IMR-90 (cell line): ENCODE results near the gene ICAM5. TPM values are rescaled to one million over a fixed set of nuclear protein-coding genes. Genes with fewer than 3 reads are reported as not detected.

Experiments
- ATAC-seq: fragments of 200-7000 bp; cut with Tn5 transposase; 2 replicates; pipeline ENCODE4 v1.9.1; 2020; ENCODE audit warnings: low read depth, mild to moderate bottlenecking, moderate library complexity
- BruUV-seq: library from RNA; stranded (reverse); fragments of 400-500 nt; replicated peaks from 2 replicates; lab custom pipeline; 2021; lab: Mats Ljungman, UMichigan
- CTCF ChIA-PET: fragments of 300-600 bp; formaldehyde crosslinking; extraction: SDS; loops from one replicate; lab custom pipeline; 2021; ENCODE audit warnings: antibody characterized with exemption; lab: Yijun Ruan, JAX
- POLR2A ChIA-PET: fragments of 300-600 bp; sonication (Branson Sonifier 250); formaldehyde crosslinking; loops from one replicate; lab custom pipeline; 2022; ENCODE audit warnings: antibody characterized with exemption; ENCODE audit not compliant: unreplicated experiment; lab: Charles Lee
- DNase-seq: peaks from one replicate; pipeline ENCODE4 v3.0.0; 2013
- H2AFZ ChIP-seq: replicated peaks from 2 replicates; pipeline ENCODE3; 2013; ENCODE audit warnings: low read length, mild to moderate bottlenecking; ENCODE audit not compliant: poor library complexity
- H2AK5ac ChIP-seq: 2 replicates; pipeline ENCODE4 v1.6.1; 2013; ENCODE audit warnings: low read depth, low read length, inconsistent platforms
- H2AK9ac ChIP-seq: replicated peaks from 2 replicates; pipeline ENCODE3; 2013; ENCODE audit warnings: mild to moderate bottlenecking, low read depth, low read length, moderate library complexity; ENCODE audit not compliant: poor library complexity
- H2BK120ac ChIP-seq: 2 replicates; pipeline ENCODE4 v1.6.1; 2013; ENCODE audit warnings: low read depth, low read length, inconsistent platforms
- H2BK15ac ChIP-seq: 3 replicates; pipeline ENCODE4 v1.6.1; 2013; ENCODE audit warnings: low read depth, low read length, inconsistent platforms
- H2BK20ac ChIP-seq: 2 replicates; pipeline ENCODE4 v1.6.1; 2013; ENCODE audit warnings: low read depth, mild to moderate bottlenecking, inconsistent platforms, low read length, moderate library complexity
- H2BK5ac ChIP-seq: 2 replicates; pipeline ENCODE4 v1.6.1; 2013; ENCODE audit warnings: mild to moderate bottlenecking, low read depth, low read length, inconsistent platforms; ENCODE audit not compliant: poor library complexity, severe bottlenecking
- H3K14ac ChIP-seq: replicated peaks from 2 replicates; pipeline ENCODE4 v1.6.1; 2013; ENCODE audit warnings: low read depth, low read length, inconsistent platforms
- H3K18ac ChIP-seq: 2 replicates; pipeline ENCODE4 v1.6.1; 2013; ENCODE audit warnings: low read depth, low read length, control low read depth
- H3K23ac ChIP-seq: 2 replicates; pipeline ENCODE4 v1.6.1; 2013; ENCODE audit warnings: low read depth, low read length, inconsistent platforms
- H3K27ac ChIP-seq: 2 replicates; pipeline ENCODE4 v1.5.1; 2013; ENCODE audit warnings: mild to moderate bottlenecking, control low read depth, low read length; ENCODE audit not compliant: insufficient read depth
- H3K27me3 ChIP-seq: 2 replicates; pipeline ENCODE4 v1.6.1; 2013; ENCODE audit warnings: low read length; ENCODE audit not compliant: control insufficient read depth, insufficient read depth
- H3K36me3 ChIP-seq: 2 replicates; pipeline ENCODE4 v1.6.1; 2013; ENCODE audit warnings: low read length, mixed read lengths; ENCODE audit not compliant: control insufficient read depth, insufficient read depth
- H3K4ac ChIP-seq: 2 replicates; pipeline ENCODE4 v1.6.1; 2013; ENCODE audit warnings: low read depth, low read length, inconsistent platforms
- H3K4me1 ChIP-seq: 2 replicates; pipeline ENCODE4 v1.6.1; 2013; ENCODE audit warnings: low read length, mixed read lengths; ENCODE audit not compliant: control insufficient read depth, insufficient read depth
- H3K4me2 ChIP-seq: 2 replicates; pipeline ENCODE4 v1.6.1; 2013; ENCODE audit warnings: low read depth, mild to moderate bottlenecking, control low read depth, low read length, moderate library complexity
- H3K4me3 ChIP-seq: 2 replicates; pipeline ENCODE4 v1.5.1; 2013; ENCODE audit warnings: low read depth, mild to moderate bottlenecking, control low read depth, low read length, moderate library complexity; ENCODE audit not compliant: insufficient read depth
- H3K56ac ChIP-seq: 2 replicates; pipeline ENCODE4 v1.6.1; 2013; ENCODE audit warnings: low read length, inconsistent platforms; ENCODE audit not compliant: insufficient read depth; ENCODE audit errors: extremely low read depth
- H3K79me1 ChIP-seq, 2 experiments: 2 replicates each; pipeline ENCODE4 v1.6.1; 2013; ENCODE audit warnings: low read length in 2 of 2, inconsistent platforms in 1 of 2, low read depth in 1 of 2
- H3K9ac ChIP-seq: 2 replicates; pipeline ENCODE4 v1.6.1; 2013; ENCODE audit warnings: low read depth, low read length, control low read depth
- H3K9me1 ChIP-seq: 2 replicates; pipeline ENCODE4 v1.6.1; 2013; ENCODE audit warnings: low read length, inconsistent platforms; ENCODE audit not compliant: insufficient read depth
- H3K9me3 ChIP-seq: 2 replicates; pipeline ENCODE4 v1.6.1; 2013; ENCODE audit warnings: low read length; ENCODE audit not compliant: control insufficient read depth, insufficient read depth
- H4K20me1 ChIP-seq: 2 replicates; pipeline ENCODE4 v1.6.1; 2013; ENCODE audit warnings: low read length, inconsistent platforms; ENCODE audit not compliant: insufficient read depth
- H4K5ac ChIP-seq: 2 replicates; pipeline ENCODE4 v1.6.1; 2013; ENCODE audit warnings: mild to moderate bottlenecking, low read depth, low read length, control low read depth
- H4K8ac ChIP-seq, 2 experiments: 2 replicates each; pipeline ENCODE4 v1.6.1; 2013; ENCODE audit warnings: low read depth in 2 of 2, low read length in 2 of 2, control low read depth in 1 of 2, inconsistent platforms in 1 of 2
- H4K91ac ChIP-seq: 2 replicates; pipeline ENCODE4 v1.6.1; 2013; ENCODE audit warnings: low read depth, low read length, inconsistent platforms; ENCODE audit not compliant: insufficient read depth
- BHLHE40 ChIP-seq: fragments of 150-350 bp; IDR thresholded peaks from 2 replicates; pipeline ENCODE4 v1.6.1; 2016; ENCODE audit warnings: mild to moderate bottlenecking, low read depth, low read length
- CEBPB ChIP-seq: IDR thresholded peaks from 2 replicates; pipeline ENCODE4 v1.6.1; 2012; ENCODE audit warnings: low read depth, low read length, improper control_type of control experiment
- CHD1 ChIP-seq: IDR thresholded peaks from 2 replicates; pipeline ENCODE4 v1.6.1; 2012; ENCODE audit warnings: low read depth, low read length, improper control_type of control experiment
- CTCF ChIP-seq: conservative IDR thresholded peaks from 2 replicates; pipeline ENCODE4 v1.5.1; 2012; ENCODE audit warnings: mild to moderate bottlenecking, low read depth, low read length, improper control_type of control experiment
- FOS ChIP-seq: fragments of 150-350 bp; IDR thresholded peaks from 2 replicates; pipeline ENCODE4 v1.6.1; 2016; ENCODE audit warnings: low read depth, low read length
- MAFK ChIP-seq: IDR thresholded peaks from 2 replicates; pipeline ENCODE4 v1.6.1; 2012; ENCODE audit warnings: low read depth, low read length, improper control_type of control experiment
- MAZ ChIP-seq: IDR thresholded peaks from 2 replicates; pipeline ENCODE4 v1.6.1; 2012; ENCODE audit warnings: low read depth, mild to moderate bottlenecking, low read length, improper control_type of control experiment, moderate library complexity, borderline replicate concordance
- MXI1 ChIP-seq: IDR thresholded peaks from 2 replicates; pipeline ENCODE4 v1.6.1; 2012; ENCODE audit warnings: low read depth, mild to moderate bottlenecking, low read length, moderate library complexity, borderline replicate concordance
- NFE2L2 ChIP-seq: fragments of 150-350 bp; IDR thresholded peaks from 2 replicates; pipeline ENCODE4 v1.6.1; 2016; ENCODE audit warnings: low read depth, mild to moderate bottlenecking, low read length
- POLR2A ChIP-seq: IDR thresholded peaks from 2 replicates; pipeline ENCODE4 v1.6.1; 2012; ENCODE audit warnings: mild to moderate bottlenecking, low read depth, low read length
- RAD21 ChIP-seq: IDR thresholded peaks from 2 replicates; pipeline ENCODE4 v1.6.1; 2012; ENCODE audit warnings: low read length, improper control_type of control experiment
- RCOR1 ChIP-seq: IDR thresholded peaks from 2 replicates; pipeline ENCODE4 v1.6.1; 2012; ENCODE audit warnings: mild to moderate bottlenecking, low read length, improper control_type of control experiment; ENCODE audit not compliant: insufficient replicate concordance
- RFX5 ChIP-seq: IDR thresholded peaks from 2 replicates; pipeline ENCODE4 v1.8.0; 2012; ENCODE audit warnings: low read depth, mild to moderate bottlenecking, low read length, moderate library complexity
- SMC3 ChIP-seq: fragments of 150-350 bp; IDR thresholded peaks from 2 replicates; pipeline ENCODE4 v1.6.1; 2016; ENCODE audit warnings: low read depth, mild to moderate bottlenecking, antibody characterized with exemption, low read length, moderate library complexity
- WGBS, 2 experiments: methylation state at CpG; one replicate each; pipeline versions ENCODE4 v1.1.5 to v1.1.7; 2013; ENCODE audit warnings: missing lambda C conversion rate in 2 of 2; ENCODE audit not compliant: insufficient read length in 1 of 2; ENCODE audit errors: extremely low coverage in 2 of 2; 5-methylcytosine and 5-hydroxymethylcytosine counted together
- dilution Hi-C: fragments of 300-500 bp; cut with HindIII; formaldehyde crosslinking; loops from one replicate; pipeline ENCODE4 v1.14.3; 2018; ENCODE audit warnings: low sequenced_read_pairs; ENCODE audit not compliant: unreplicated experiment
- in situ Hi-C: fragments of 300-500 bp; cut with MboI; formaldehyde crosslinking; loops from 3 replicates; pipeline ENCODE4 v1.14.3; 2019; ENCODE audit warnings: low sequenced_read_pairs, inconsistent platforms, mixed read lengths
- intact Hi-C: fragments of 100-400 bp; cut with micrococcal nuclease; formaldehyde crosslinking; loops from 2 replicates; pipeline ENCODE4 v1.10.0; 2022
- polyA plus RNA-seq, 3 experiments: library from polyadenylated mRNA; depleted of rRNA; stranded (reverse); fragments of >200 nt; gene quantifications; 2 replicates each; pipeline ENCODE4 v1.2.3, GENCODE V29; 2012; ENCODE audit warnings: low replicate concordance in 1 of 3
- total RNA-seq: library from RNA; depleted of rRNA; stranded (reverse); fragments of >200 nt; gene quantifications from 2 replicates; pipeline ENCODE4 v1.2.3, GENCODE V29; 2012
- TF ChIP-seq, protein P1 (sequence below): fragments of 150-350 bp; IDR thresholded peaks from 2 replicates; pipeline ENCODE4 v1.6.1; 2017; ENCODE audit warnings: mild to moderate bottlenecking, antibody characterized with exemption, low read length, low read depth
- TF ChIP-seq, protein P2 (sequence below): fragments of 150-350 bp; IDR thresholded peaks from 2 replicates; pipeline ENCODE4 v1.6.1; 2016; ENCODE audit warnings: low read depth, mild to moderate bottlenecking, low read length, moderate library complexity, borderline replicate concordance

The ICAM5 gene
- total and polyA plus RNA-seq, 2 of the 4 experiments (the other 2 are of a cell fraction): 3.0 to 23.9 TPM

DNA sequence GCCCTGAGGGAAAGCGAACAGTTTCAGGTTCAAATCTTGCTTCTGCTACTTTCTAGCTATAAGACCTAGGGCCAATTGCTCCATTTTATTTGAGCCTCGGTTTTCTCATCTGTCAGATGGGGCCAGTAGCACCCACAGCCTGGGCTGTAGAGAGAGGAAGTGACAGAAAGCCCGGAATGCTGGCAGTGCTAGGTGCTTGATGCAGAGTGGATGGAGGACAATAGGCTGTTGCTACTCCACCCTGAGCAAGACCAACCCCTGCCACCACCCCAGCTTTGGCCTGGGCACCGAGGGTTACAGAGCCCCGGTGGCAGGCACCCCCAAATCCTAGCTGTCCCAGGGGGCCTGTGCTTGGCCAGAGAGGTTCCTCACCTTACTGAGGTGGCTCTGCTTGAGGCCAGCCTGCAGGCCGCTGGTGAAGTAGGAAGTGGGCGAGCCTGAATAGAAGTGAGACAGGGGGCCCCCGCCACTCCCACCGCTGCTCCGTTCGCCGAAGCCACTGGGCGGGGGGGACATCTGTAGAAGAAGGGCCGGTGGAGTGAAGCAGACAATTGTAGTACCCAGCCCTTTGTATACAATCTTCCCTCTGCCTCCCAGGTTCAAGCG is 28.2 kb downstream of the ICAM5 start:
- H3K4me2 ChIP-seq: no peak overlapping the region
- no peak overlapping the region for H4K5ac ChIP-seq
- no peak overlapping the region for H2BK5ac ChIP-seq
- H2AK5ac ChIP-seq: no peak overlapping the region
- H3K4me1 ChIP-seq: no peaks in the 10 kb centered on the region
- H3K9me1 ChIP-seq: peaks cover 7% of the 10 kb centered on the region; the same call in 1 of the 2 replicates
- dilution Hi-C loops: no loop called here
- ChIA-PET POLR2A (no interaction called here), CTCF (no interaction called here)
- no peak for DNase-seq
- H3K56ac ChIP-seq: no peak overlapping the region
- no peak overlapping the region for H3K27ac ChIP-seq
- no peaks in the 10 kb centered on the region for H3K9me3 ChIP-seq
- no peak overlapping the region for H3K23ac ChIP-seq
- no peak overlapping the region for H4K8ac ChIP-seq
- TF ChIP-seq CTCF (no peak), BHLHE40 (no peak), POLR2A (no peak), MAZ (no peak), MAFK (no peak), RFX5 (no peak), SMC3 (no peak), FOS (no peak), RAD21 (no peak), CEBPB (no peak), NFE2L2 (no peak), RCOR1 (no peak), CHD1 (no peak), MXI1 (no peak)
- TF ChIP-seq, protein P1, sequence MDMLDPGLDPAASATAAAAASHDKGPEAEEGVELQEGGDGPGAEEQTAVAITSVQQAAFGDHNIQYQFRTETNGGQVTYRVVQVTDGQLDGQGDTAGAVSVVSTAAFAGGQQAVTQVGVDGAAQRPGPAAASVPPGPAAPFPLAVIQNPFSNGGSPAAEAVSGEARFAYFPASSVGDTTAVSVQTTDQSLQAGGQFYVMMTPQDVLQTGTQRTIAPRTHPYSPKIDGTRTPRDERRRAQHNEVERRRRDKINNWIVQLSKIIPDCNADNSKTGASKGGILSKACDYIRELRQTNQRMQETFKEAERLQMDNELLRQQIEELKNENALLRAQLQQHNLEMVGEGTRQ: no peak
- TF ChIP-seq, protein P2, sequence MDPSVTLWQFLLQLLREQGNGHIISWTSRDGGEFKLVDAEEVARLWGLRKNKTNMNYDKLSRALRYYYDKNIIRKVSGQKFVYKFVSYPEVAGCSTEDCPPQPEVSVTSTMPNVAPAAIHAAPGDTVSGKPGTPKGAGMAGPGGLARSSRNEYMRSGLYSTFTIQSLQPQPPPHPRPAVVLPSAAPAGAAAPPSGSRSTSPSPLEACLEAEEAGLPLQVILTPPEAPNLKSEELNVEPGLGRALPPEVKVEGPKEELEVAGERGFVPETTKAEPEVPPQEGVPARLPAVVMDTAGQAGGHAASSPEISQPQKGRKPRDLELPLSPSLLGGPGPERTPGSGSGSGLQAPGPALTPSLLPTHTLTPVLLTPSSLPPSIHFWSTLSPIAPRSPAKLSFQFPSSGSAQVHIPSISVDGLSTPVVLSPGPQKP: no peak
- no peak overlapping the region for H3K14ac ChIP-seq
- intact Hi-C loops: no loop called here
- no peak overlapping the region for H3K18ac ChIP-seq
- peaks cover 43% of the 10 kb centered on the region for H3K36me3 ChIP-seq
- H4K20me1 ChIP-seq: 0 out of 2 replicates have a peak, but pooled peaks cover 5% of the 10 kb centered on the region
- no peak overlapping the region for H3K4ac ChIP-seq
- no peaks in the 10 kb centered on the region for H3K27me3 ChIP-seq
- no TSS peak for BruUV-seq
- no peak for ATAC-seq
- in situ Hi-C loops: no loop called here
- H2AFZ ChIP-seq: no peak overlapping the region
- no peak overlapping the region for H3K4me3 ChIP-seq
- H4K91ac ChIP-seq: no peak overlapping the region
- H2BK120ac ChIP-seq: no peak overlapping the region
- H3K79me1 ChIP-seq: peaks cover 19% of the 10 kb centered on the region in 2 experiments
- no peak overlapping the region for H2AK9ac ChIP-seq
- H2BK15ac ChIP-seq: no peak overlapping the region
- H3K9ac ChIP-seq: no peak overlapping the region
- 100% methylated on average over 1 of the region's 15 CpGs; no CpG with 5 or more reads in 1 of the 2 experiments for WGBS, 2 experiments
- H2BK20ac ChIP-seq: no peak overlapping the region
